HL-60/S4 treated with phorbol 12-myristate 13-acetate at 8.2 ng/mL for 4 days and 3 days (cell line): Measurements from ENCODE around the gene ZNF101.
"Not testable (repeated sequence)": the region's sequence is repeated elsewhere in the genome, so short reads cannot be mapped to it uniquely, and the experiment has no call there.

Experiments
- in situ Hi-C: fragments of 300-500 bp; cut with MboI; formaldehyde crosslinking; loops from 2 replicates; pipeline ENCODE4 v1.15.0; 2022; ENCODE audit warnings: low sequenced_read_pairs

Gene ZNF101

GRCh38 chr19:19657397-19657783, 11.2 kb upstream of the ZNF101 start:
- in situ Hi-C loops, result no loop called here

GRCh38 chr19:19659646-19660245, 8.9 kb upstream of the ZNF101 start:
- in situ Hi-C loops, result no loop called here

GRCh38 chr19:19661141-19661674, 7.4 kb upstream of the ZNF101 start:
- in situ Hi-C loops, result no loop called here

- in situ Hi-C loops, result no loop called here
Measured at GRCh38 chr19:19661675-19662251, 6.9 kb upstream of the ZNF101 start.

- in situ Hi-C loops, result no loop called here
Measured at GRCh38 chr19:19662344-19662743, 6.3 kb upstream of the ZNF101 start.

- in situ Hi-C loops, result no loop called here
Measured at GRCh38 chr19:19662871-19663255, 5.8 kb upstream of the ZNF101 start.

- in situ Hi-C loops, result no loop called here
Measured at GRCh38 chr19:19663256-19664120, 5.2 kb upstream of the ZNF101 start, which contains the start of gene ATP13A1. ATP13A1 (minus strand) TSS chr19:19663676; CDS start chr19:19663666, 10 bp downstream.

GRCh38 chr19:19665420-19665948, 3.2 kb upstream of the ZNF101 start:
- in situ Hi-C loops, result not testable (repeated sequence)

- in situ Hi-C loops, result no loop called here
Measured at GRCh38 chr19:19670070-19670551, 1.5 kb downstream of the ZNF101 start.

- in situ Hi-C loops, result no loop called here
Measured at GRCh38 chr19:19672816-19673215, 4.2 kb downstream of the ZNF101 start.

- in situ Hi-C loops, result no loop called here
Measured at GRCh38 chr19:19674315-19674714, 5.7 kb downstream of the ZNF101 start.

GRCh38 chr19:19677579-19677978, 8.9 kb downstream of the ZNF101 start:
- in situ Hi-C loops, result no loop called here

GRCh38 chr19:19679176-19680073, 10.8 kb downstream of the ZNF101 start:
- in situ Hi-C loops, result no loop called here

- in situ Hi-C loops, result not testable (repeated sequence)
Measured at GRCh38 chr19:19686119-19686518, 17.5 kb downstream of the ZNF101 start.

- in situ Hi-C loops, result no loop called here
Measured at GRCh38 chr19:19686580-19686979, 17.9 kb downstream of the ZNF101 start.

- in situ Hi-C loops, result no loop called here
Measured at GRCh38 chr19:19687090-19687489, 18.5 kb downstream of the ZNF101 start.

GRCh38 chr19:19689023-19689422, 20.4 kb downstream of the ZNF101 start:
- in situ Hi-C loops, result not testable (repeated sequence)

GRCh38 chr19:19691683-19692082, 23.0 kb downstream of the ZNF101 start:
- in situ Hi-C loops, result no loop called here

GRCh38 chr19:19696386-19696785, 27.7 kb downstream of the ZNF101 start:
- in situ Hi-C loops, result no loop called here

- in situ Hi-C loops, result no loop called here
Measured at GRCh38 chr19:19697589-19697988, 28.9 kb downstream of the ZNF101 start.
